Measurements from ENCODE around the gene CCNB3.
"Not testable (repeated sequence)": the region's sequence is repeated elsewhere in the genome, so short reads cannot be mapped to it uniquely, and the experiment has no call there.

The CCNB3 gene, protein sequence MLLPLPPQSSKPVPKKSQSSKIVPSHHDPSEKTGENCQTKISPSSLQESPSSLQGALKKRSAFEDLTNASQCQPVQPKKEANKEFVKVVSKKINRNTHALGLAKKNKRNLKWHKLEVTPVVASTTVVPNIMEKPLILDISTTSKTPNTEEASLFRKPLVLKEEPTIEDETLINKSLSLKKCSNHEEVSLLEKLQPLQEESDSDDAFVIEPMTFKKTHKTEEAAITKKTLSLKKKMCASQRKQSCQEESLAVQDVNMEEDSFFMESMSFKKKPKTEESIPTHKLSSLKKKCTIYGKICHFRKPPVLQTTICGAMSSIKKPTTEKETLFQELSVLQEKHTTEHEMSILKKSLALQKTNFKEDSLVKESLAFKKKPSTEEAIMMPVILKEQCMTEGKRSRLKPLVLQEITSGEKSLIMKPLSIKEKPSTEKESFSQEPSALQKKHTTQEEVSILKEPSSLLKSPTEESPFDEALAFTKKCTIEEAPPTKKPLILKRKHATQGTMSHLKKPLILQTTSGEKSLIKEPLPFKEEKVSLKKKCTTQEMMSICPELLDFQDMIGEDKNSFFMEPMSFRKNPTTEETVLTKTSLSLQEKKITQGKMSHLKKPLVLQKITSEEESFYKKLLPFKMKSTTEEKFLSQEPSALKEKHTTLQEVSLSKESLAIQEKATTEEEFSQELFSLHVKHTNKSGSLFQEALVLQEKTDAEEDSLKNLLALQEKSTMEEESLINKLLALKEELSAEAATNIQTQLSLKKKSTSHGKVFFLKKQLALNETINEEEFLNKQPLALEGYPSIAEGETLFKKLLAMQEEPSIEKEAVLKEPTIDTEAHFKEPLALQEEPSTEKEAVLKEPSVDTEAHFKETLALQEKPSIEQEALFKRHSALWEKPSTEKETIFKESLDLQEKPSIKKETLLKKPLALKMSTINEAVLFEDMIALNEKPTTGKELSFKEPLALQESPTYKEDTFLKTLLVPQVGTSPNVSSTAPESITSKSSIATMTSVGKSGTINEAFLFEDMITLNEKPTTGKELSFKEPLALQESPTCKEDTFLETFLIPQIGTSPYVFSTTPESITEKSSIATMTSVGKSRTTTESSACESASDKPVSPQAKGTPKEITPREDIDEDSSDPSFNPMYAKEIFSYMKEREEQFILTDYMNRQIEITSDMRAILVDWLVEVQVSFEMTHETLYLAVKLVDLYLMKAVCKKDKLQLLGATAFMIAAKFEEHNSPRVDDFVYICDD (N-terminal part only)

DNA sequence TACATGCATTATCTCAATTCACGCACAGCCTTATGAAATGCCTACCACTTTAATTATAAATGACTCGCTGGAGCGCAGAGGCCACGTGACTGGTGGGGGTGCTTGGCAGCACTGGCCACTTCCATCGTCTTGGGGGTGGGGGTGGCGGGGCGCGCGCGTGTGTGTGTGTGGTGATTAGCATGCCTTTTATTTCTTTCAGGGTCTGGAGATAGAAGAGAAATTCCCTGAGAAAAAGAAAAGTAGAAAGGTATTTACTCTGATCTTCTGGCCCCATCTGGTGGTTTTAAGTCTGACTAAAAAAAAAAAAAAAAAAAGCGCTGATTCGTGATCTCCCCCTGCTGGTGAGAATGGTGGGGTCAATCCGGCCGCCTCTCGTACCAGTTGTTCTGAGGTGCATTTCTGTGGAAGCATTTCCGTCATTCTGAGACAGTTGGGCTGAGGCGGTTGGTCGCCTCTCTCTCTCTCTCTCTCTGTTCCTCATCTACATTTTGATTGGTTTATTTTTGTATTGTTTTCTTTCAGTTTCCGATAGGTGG, at the start of gene CCNB3:
Gene CCNB3, plus strand, starts transcription at position 402 of the 536 bp plus-strand sequence. CDS start 80,399 bp downstream, outside the sequence.
- peak; percentile 80 for DNase-seq

DNA sequence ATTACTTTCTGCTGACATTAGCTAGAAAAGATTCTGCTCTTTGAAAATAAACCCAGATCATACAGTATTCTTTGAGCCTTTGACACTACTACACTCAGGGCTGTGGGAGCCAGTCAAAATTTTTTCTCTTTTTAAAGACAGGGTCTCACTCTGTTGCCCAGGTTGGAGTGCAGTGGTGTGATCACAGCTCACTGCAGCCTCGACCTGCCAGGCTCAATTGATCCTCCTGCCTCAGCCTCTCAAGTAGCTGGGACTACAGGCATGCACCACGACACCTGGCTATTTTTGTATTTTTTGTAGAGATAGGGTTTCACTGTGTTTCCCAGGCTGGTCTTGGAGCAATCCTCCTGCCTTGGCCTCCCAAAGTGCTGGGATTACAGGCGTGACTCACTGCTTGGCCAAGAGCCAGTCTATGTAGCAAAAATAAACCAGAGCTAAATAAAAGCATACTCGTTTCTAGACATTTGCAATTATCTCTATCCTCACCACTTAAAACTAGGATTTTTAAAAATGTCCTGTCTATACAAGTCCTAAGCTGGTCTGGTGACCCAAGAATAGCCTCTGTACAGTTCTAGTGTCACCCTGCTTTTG, 46.9 kb upstream of the CCNB3 start:
- no peak for DNase-seq

DNA sequence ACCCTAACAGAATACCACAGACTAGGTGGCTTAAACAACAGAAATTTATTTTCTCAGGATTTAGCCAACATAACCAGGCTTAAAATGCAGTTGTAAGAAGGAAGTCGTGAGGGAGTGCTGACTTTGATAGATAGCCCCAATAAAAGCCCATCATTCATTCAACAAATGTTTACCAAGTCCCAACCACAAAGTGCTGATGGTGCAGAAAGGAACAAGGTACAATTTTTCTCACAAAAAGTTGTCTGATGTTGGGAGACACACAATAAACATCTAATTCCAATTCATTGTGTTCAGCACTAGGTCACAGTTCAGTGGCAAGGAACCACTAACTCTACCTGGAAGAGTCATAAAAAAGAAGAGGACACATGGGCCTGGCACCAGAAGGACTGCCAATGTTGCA, 46.0 kb upstream of the CCNB3 start:
- DNase-seq: no peak

DNA sequence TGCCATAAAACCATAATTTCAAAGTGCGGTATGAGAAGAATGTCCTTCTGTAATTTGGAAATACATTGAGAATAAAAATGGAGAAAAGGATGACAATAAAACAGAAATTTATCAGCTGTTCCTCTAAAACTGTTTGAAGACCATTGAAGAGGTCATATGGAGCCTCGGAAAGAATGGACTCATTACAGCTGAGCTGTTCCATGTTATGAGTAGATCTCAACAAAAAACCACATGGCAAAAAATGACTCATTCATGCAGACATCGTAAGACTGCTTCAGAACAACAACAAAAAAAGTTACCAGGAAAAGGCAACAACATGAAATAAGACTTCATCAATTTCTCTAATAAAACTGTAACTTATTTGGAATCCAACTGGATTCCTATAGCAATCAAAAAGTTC, 43.4 kb upstream of the CCNB3 start:
- DNase-seq: peak; percentile 41

DNA sequence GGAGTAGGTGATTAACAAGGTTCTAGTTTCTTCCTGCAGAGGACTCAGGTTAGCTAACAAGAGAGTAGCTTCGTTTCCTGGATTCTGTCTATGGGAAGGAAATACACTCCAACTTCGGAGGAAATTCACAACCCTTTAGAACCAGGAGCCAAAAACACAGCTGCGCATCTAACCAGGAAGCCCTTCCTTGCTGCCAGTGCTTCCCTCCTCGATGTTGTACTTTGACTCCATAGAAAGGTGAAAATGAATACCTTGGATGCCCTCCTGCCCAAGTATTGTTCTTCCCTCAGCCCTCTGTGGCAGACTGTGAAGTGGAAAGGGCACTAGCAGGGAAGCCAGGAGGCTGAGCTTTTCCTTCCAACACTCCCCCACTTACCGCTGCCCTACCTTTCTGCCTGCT, 38.8 kb upstream of the CCNB3 start:
- no peak for DNase-seq

DNA sequence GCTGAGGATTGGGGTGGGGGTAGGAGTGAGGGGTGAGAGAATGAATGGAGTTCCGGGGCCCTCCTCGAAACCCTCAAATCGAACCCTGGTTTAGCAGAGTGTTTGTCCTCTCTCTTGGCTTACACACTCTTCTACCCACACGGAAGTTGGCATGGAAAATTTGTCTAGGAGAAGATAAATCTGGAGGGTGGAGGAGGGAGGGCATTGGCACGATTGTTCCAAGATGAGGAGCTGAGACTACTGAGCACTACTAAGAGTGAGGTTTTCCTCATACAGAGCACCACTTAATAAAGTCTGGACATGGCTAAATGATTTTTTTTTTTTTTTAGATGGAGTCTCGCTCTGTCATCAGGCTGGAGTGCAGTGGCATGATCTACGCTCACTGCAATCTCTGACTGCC, 37.2 kb upstream of the CCNB3 start:
- DNase-seq: no peak

DNA sequence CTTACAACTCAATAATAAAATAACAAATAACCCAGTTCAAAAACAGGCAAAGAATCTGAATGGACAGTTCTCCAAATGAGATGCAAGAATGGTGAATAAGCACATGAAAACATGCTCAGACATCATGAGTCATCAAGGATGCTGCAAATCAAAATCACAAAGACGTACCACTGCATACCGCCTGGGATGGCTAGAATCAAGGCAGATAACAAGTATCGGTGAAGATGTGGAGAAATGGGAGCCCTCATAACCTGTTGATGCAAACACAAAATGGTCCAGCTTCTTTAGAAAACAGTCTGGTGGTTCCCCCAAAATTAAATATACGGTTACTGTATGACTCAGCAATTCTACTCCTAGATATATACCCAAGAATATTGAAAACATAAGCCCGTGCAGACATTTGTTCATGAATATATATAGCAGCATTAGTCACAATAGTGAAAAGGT, 36.3 kb upstream of the CCNB3 start:
- DNase-seq: peak; percentile 20

DNA sequence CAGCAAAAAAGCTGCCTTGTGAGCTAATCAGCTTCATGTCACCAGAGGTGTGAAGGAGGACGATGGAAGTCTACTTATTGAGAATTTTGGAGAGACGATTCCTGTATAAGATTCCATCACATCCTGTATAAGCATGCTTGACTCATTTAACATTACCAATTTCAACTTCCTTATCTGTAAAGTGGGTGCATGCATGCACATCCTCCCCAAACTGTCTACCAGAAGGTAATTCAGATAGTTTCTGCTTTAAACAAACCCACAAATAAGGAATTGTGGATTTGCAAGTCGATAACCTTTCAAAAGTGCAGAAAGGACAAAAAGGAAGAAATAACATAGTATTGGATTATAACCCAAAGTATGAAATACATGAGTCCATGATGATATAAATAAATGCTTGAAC, 34.8 kb upstream of the CCNB3 start:
- DNase-seq: no peak

DNA sequence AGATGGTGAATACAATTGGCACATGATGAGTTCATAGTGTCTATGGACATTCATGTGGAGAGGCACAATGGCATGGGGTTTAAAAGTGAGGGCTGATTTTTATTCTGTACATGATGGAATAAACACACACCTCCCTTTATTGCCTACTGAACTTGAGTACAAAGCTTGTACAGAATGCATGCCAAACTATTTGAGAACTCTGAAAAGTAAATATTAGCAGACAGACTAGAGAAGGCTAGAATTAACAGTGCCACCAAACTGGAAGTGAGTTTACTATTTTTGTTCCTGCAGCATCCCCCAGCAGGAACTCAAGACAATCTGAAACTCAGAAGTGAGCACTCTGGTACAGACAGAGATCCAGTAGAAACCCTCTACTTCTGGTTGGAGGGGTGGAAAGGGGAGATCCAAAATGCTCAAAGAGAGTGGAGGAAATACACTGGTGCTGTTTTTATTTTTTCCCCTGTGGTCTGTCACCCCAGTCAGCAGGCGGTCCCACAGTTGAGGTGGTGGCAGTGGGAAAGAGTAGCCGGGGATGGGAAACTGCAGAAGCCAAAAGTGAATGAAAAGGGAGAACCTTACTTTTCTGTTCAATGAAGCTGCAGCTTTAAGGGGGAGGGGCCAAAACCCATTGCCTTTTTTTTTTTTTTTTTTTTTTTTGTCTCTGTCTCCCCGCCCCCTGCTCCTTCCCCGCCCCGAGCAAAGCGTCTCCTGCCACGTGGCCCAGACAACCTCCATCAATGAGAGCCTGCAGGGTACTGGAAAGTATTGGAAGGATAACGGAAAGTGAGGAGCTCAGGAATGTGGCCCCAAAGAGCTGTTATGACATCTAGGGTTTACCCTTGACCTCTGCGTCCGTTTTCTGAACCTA, 24.3 kb upstream of the CCNB3 start:
- DNase-seq: no peak

DNA sequence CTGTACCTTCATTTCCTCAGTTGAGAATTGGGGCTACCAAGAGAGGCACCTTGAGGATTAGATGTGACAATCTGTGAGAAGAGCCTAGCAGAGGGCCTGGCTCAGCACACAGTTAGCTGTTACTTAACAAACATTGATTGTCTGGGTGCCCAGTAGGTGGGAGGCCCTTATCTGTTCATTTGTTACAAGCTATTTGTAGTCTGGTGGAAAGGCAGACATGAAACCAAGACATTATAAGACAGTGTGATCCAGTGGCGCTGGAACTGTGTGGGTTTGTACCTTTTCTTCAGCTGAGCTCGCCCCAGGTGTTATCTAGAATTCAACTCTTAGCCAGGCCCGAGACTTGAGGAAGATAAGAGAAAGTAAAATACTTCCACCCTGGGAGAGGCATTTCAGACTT, 20.7 kb upstream of the CCNB3 start:
- DNase-seq: no peak

DNA sequence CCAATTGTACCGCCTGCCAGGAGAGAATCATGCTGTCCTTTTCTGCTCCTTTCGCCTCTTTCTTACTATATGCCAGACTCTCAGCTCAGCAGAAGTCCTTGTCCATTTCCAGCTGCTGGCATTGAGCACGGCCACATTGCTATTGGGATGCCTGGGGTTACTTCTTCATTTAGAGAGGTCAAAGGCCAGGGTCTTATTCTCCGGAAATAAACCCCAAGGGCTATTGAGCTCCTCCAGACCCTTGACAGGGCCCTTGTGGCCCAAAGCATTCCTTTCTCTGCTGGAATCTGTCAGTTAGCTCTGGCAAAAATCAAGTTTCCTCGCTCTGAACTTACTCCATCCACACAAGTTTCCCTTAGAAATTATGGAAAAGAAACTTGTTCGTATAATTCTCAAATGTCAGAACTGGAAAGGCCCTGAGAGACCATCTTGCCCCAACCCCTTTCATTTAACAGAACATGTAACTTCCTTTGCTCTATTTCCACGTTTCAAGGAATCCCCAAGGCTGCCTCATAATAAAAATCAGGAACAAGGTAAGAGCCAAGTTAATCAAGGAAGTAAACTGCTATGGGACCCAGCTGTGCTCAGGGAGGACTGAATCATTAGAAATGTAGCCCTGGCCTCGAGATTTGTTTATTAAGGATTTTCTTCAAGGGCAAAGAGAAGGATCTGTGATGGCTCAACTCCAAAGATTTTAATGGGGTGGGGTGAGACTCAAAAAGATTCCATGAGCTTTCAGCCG, 15.5 kb upstream of the CCNB3 start:
- no peak for DNase-seq

DNA sequence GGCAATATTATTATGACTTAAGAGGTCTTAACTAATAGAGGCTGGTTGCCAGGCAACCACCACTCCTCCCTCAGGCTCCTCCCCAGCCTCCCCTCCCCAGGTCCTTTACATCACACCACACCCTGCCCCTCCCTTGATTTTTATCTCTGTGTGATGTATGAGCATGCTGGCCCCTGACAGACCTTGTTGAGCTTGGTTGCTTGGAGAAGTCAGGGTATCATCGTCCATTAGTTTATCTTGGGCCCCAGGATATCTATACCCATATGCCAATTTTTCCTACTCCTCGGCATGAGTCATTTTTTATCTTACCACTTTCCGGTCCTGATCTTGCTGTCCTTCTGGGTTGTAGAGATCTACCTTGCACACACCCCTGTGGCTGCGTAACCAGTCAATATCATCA, 6.2 kb upstream of the CCNB3 start:
- no peak for DNase-seq

DNA sequence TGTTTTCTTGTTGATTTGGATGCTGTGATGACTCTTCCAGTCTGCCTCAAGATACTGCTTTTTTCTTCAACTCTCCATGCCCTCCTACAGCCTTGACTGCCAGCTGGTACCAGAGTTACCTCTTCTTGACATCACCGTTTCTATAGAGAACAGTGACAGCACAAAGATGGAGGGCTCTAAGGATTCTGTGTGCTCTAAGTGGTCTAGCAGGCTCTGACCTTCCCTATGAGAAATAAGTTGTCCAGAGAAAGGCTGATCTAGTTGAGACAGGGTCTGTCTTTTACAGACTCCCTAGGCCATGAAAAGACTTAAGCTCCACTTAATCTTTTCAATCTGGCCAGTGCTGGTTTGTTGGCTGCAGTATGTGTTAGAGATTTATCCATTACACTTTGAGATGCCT, 3.7 kb upstream of the CCNB3 start, which contains the start of gene AKAP4:
Gene AKAP4, minus strand, starts transcription at position 101 of the 400 bp plus-strand sequence. CDS start 118 bp downstream, outside the sequence.
- DNase-seq: no peak

DNA sequence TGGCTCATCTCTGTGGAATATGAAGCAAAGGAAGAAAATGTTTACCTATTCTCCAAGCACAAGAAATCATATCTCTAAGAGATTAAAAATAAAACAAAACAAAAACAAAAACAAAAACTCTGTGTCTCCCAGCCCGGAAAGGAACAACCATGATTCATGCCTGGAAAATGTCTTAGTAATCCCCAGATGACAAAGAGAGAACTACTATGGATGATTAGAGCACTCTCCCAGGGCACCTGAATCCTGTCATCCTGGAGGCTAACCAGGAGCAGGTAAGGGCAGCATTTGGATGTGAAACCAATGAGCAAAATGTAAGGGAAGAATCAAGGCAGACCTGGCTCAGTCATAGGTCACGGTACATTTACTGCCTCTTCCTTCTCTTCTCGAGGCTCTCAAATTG, 2.0 kb upstream of the CCNB3 start:
- no peak for DNase-seq

DNA sequence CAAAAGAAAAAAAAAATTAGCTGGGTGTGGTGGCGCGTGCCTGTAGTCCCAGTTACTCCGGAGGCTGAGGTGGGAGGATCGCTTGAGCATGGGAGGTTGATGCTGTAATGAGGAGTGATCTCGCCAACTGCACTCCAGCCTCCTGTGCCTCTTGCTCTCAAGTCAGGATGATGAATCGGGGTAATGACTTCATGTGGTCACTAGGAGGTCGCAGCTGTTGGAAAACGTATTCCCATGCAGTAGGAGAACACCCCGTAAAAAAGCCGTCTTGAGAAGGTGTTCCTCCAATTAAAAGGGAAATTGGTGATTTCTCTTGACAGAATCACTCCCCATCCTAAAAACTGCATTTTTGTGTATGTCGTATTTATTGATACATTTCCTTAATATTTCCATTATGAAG, 2.2 kb downstream of the CCNB3 start:
- DNase-seq: no peak

DNA sequence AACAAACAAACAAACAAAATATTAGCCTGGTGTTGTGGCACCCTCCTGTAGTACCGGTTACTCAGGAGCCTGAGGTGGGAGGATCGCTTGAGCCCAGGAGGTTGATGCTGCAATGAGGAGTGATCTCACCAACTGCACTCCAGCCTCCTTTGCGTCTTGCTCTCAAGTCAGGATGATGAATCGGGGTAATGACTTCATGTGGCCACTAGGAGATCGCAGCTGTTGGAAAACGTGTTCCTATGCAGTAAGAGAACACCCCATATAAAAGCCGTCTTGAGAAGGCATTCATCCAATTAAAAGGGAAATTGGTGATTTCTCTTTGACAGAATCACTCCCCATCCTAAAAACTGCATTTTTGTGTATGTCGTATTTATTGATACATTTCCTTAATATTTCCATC, 6.9 kb downstream of the CCNB3 start:
- peak; percentile 27 for DNase-seq

DNA sequence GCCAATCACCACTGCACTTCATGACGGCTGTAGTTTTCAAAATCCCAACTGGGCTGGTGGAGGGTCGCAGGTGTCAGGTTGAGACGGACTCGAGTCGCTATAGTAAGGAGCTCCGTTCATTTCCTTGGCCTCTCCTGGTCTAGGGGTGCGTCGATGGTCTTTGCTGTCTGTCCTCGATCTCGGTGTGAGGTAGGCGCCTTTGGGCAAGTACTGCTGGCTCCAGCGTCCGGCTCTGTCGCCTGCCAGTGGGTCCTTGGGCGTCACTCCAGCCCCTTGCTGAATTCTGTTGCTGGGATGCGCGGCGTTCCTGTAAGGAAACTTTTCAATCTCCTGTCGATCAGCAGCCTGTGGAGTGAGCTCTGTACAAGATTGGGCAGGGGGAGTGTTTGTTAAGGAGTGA, 76.7 kb downstream of the CCNB3 start:
- no peak for DNase-seq

DNA sequence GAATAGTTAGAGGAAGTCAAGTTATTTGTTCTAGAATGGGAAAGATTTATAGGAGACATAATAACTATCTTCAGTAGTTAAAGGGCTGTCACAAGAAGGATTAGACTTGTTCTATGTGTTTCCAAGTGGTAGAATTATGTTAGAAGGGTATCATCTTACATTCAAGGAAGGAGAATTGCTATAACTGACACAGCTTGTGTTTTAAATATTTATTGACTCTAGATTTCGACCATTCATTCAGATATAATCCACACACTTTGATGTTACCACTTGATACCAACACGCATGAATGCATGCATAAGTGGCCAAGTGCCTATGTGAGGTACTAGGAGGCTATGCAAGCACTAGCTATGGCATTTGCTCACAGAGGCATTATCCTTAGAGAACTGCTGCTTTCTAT, 122.7 kb downstream of the CCNB3 start:
- no peak for DNase-seq

DNA sequence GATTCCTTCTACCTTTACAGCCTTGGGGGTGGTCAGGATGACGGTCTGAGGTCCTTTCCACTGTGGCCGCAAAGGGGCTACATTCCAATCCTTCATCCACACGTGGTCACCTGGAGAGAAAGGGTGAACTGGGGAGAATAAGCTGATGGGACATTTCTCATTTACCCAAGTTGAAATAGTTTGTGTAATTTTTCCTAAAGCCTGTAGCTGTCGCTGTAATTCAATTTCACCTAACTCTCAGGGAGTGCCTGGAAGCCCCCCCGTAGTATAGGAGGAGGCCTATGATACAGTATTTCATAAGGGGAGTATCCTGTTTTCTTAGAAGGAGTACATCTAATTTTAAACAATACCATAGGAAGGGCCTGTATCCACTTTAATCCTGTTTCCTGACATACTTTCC, 128.1 kb downstream of the CCNB3 start:
- not testable (repeated sequence) for DNase-seq

DNA sequence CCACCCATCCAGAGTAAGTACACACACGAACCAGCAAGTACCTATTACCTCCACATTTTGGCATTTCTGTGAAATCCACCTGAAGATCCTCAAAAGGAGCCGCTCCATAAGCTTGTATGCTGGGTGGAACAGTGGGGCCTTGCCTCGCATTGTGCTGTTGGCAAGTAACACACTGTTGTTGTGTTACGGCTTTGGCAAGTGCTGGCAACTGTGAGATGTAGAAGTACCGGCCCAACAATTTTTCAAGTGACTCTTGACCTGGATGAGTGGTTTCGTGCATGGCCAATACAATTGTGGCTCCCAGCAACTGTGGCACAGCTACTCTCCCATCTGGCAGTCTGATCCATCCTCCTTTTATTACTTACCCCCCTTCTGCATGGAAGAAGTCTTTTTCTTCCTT, 128.7 kb downstream of the CCNB3 start:
- no peak for DNase-seq

DNA sequence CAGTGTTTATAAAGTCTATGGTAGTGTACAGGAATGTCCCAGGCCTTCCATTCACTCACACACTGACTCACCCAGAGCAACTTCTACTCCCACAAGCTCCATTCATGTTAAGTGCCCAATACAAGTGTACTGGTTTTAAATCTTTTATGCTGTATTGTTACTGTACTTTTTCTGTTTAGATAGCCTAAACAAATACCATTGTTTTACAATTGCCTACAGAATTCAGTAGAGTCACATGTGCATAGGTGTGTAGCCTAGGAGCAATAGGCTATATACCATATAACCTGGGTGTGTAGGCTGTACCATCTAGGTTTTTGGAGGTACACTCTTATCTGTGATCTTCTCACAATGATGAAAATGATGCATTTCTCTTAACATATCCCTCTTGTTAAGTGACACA, 139.4 kb downstream of the CCNB3 start:
- DNase-seq: no peak

Measured in activated CD4-positive, alpha-beta T cell treated with anti-CD3 and anti-CD28 coated beads, Interleukin-10, Interleukin-2, amounts not matched to agents 100 ng/mL and 50 ng/mL, durations not matched to agents 16 hours and 8 hours (primary cell).